ENCODE data around the gene GPD2.

Gene GPD2

GRCh38 chr2:156483741-156484173, 47.6 kb downstream of the GPD2 start:
- Histone ChIP-seq H3K9me3 (ENCODE audit: control insufficient read depth, low read length) (no peaks in the 10 kb centered on the region), H3K4me1 (peaks cover 6% of the 10 kb centered on the region), H3K4me3 (ENCODE audit: low read depth, low read length) (peak overlapping the region; percentile 28), H3K79me2 (peaks cover 10% of the 10 kb centered on the region), H3K27ac (peak overlapping the region; percentile 46), H3K4me2 (ENCODE audit: low read length) (peak overlapping the region; percentile 22), H2AFZ (no peak overlapping the region), H3K27me3 (ENCODE audit: control insufficient read depth, insufficient read depth, low read length) (no peaks in the 10 kb centered on the region), H3K9ac (no peak overlapping the region), H3K36me3 (ENCODE audit: control insufficient read depth, insufficient read depth, low read length) (no peaks in the 10 kb centered on the region)
- TF ChIP-seq CTCF (IDR thresholded peaks at IDR 0.05) = no peak

DNA sequence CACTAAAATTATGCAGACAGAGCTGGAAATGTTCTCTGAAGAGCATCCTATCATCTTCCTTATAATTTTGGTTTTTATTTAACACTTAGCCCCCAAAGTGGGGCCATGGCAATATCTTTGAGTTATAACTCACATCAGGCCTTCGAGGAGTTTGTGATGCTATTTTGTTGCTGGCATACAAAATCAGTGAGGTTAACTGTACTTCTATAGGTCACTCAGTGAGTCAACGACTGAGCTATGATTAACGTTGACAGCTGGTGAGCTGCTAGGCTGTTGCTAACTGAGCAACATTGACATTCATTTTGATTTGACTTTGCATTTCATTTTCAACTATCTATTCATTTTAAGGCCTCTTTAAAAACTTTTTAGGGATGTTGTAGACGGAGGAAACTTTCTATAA, 50.0 kb downstream of the GPD2 start:
- H2AFZ ChIP-seq = no peak overlapping the region
- no peaks in the 10 kb centered on the region for H3K27me3 ChIP-seq (ENCODE audit: control insufficient read depth, insufficient read depth, low read length)
- peaks cover 7% of the 10 kb centered on the region for H3K79me2 ChIP-seq
- no peak for TF ChIP-seq CTCF (IDR thresholded peaks at IDR 0.05)
- no peak overlapping the region for H3K9ac ChIP-seq
- H3K4me2 ChIP-seq (ENCODE audit: low read length) = no peak overlapping the region
- H3K36me3 ChIP-seq (ENCODE audit: control insufficient read depth, insufficient read depth, low read length) = no peaks in the 10 kb centered on the region
- H3K9me3 ChIP-seq (ENCODE audit: control insufficient read depth, low read length) = no peaks in the 10 kb centered on the region
- H3K27ac ChIP-seq = no peak overlapping the region
- H3K4me1 ChIP-seq = peaks cover 6% of the 10 kb centered on the region
- H3K4me3 ChIP-seq (ENCODE audit: low read depth, low read length) = no peak overlapping the region

GRCh38 chr2:156486614-156487013, 50.4 kb downstream of the GPD2 start:
- Histone ChIP-seq H3K79me2 (peaks cover 7% of the 10 kb centered on the region), H3K4me2 (ENCODE audit: low read length) (no peak overlapping the region), H3K4me1 (peaks cover 6% of the 10 kb centered on the region), H3K4me3 (ENCODE audit: low read depth, low read length) (no peak overlapping the region), H3K27me3 (ENCODE audit: control insufficient read depth, insufficient read depth, low read length) (no peaks in the 10 kb centered on the region), H3K9me3 (ENCODE audit: control insufficient read depth, low read length) (no peaks in the 10 kb centered on the region), H3K36me3 (ENCODE audit: control insufficient read depth, insufficient read depth, low read length) (no peaks in the 10 kb centered on the region), H3K9ac (no peak overlapping the region), H2AFZ (no peak overlapping the region), H3K27ac (no peak overlapping the region)
- no peak for TF ChIP-seq CTCF (IDR thresholded peaks at IDR 0.05)

DNA sequence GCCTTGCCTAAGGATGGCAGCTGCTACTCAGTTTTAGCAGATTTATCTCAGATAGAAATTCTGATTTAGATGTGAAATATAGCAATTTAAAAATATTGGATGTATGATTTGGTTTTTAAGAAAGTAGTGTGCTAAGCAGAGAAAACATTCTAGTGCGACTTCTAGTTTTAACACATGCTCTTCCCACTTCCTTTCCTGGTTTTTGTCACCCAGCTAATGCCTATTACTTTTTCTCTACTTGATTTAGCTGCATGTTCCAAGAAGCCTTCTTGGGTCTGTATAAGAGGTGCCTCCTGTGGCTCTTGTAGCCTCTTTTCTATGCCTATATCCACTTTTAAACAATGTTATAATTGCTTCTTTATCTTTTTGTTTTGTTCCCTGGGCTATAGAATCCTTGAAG, 53.0 kb downstream of the GPD2 start:
- no peak overlapping the region for H3K9ac ChIP-seq
- no peaks in the 10 kb centered on the region for H3K9me3 ChIP-seq (ENCODE audit: control insufficient read depth, low read length)
- H3K4me2 ChIP-seq (ENCODE audit: low read length) = no peak overlapping the region
- no peaks in the 10 kb centered on the region for H3K4me1 ChIP-seq
- no peak overlapping the region for H3K4me3 ChIP-seq (ENCODE audit: low read depth, low read length)
- H3K27ac ChIP-seq = no peak overlapping the region
- H3K79me2 ChIP-seq = peaks cover 10% of the 10 kb centered on the region
- H2AFZ ChIP-seq = no peak overlapping the region
- no peak for TF ChIP-seq CTCF (IDR thresholded peaks at IDR 0.05)
- no peaks in the 10 kb centered on the region for H3K27me3 ChIP-seq (ENCODE audit: control insufficient read depth, insufficient read depth, low read length)
- H3K36me3 ChIP-seq (ENCODE audit: control insufficient read depth, insufficient read depth, low read length) = no peaks in the 10 kb centered on the region

DNA sequence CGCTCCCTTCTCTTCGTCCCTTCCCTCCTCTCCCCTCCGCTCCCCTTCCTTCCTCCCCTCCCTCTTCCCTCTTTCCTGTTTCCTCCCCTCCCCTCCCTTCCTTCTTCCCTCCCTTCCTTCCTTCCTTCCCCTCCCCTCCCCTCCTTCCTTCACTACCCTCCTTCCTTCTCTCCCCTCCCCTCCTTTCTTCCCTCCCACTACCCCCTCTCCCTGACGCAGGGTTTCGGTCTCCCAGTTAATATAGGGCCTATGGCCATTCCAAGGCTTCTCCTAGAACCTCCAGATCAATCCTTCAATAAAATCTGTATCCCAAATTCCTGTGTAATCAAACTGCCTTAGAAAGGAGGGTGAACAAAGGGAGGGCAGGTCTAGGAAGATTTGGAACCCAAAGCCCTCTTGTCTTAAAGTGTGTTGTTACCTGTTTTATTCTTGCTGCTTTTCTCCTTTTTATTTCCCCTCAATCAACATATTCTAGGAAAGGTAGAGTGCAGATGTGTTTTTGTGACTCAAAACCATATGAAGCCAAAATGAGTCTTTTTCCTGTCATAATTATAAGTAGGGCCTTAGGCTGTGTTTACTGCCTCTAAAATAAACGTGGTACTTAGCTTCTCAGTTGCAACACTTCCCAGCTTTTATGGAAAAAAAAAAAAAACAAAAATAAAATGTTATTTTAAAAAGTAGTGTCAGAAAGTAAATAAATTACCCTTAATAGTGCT, 53.7 kb downstream of the GPD2 start:
- TF ChIP-seq CTCF (IDR thresholded peaks at IDR 0.05) = no peak
- Histone ChIP-seq H3K27ac (no peak overlapping the region), H3K4me1 (no peaks in the 10 kb centered on the region), H2AFZ (no peak overlapping the region), H3K9me3 (ENCODE audit: control insufficient read depth, low read length) (no peaks in the 10 kb centered on the region), H3K27me3 (ENCODE audit: control insufficient read depth, insufficient read depth, low read length) (no peaks in the 10 kb centered on the region), H3K4me2 (ENCODE audit: low read length) (no peak overlapping the region), H3K36me3 (ENCODE audit: control insufficient read depth, insufficient read depth, low read length) (no peaks in the 10 kb centered on the region), H3K9ac (no peak overlapping the region), H3K4me3 (ENCODE audit: low read depth, low read length) (no peak overlapping the region), H3K79me2 (peaks cover 10% of the 10 kb centered on the region)

Data from parathyroid adenoma (tissue), 2 donors.